GM12801 (cell line): ENCODE measurements around the gene TSGA10IP.

Experiments
- CTCF ChIP-seq: IDR thresholded peaks from one replicate; pipeline ENCODE4 v1.5.1; 2011; ENCODE audit warnings: control low read depth; ENCODE audit not compliant: insufficient read length; ENCODE audit errors: extremely low read depth

Gene TSGA10IP

GRCh38 chr11:66008468-66009101, 63.3 kb downstream of the TSGA10IP start:
- TF ChIP-seq CTCF: no peak
